HG02623 (cell line): ENCODE data around the gene BSND.

Experiments used
- ATAC-seq: cut with Tn5 transposase; IDR thresholded peaks from one replicate; pipeline ENCODE4 v1.9.1; 2021; ENCODE audit warnings: moderate library complexity; ENCODE audit not compliant: unreplicated experiment

The BSND gene

DNA sequence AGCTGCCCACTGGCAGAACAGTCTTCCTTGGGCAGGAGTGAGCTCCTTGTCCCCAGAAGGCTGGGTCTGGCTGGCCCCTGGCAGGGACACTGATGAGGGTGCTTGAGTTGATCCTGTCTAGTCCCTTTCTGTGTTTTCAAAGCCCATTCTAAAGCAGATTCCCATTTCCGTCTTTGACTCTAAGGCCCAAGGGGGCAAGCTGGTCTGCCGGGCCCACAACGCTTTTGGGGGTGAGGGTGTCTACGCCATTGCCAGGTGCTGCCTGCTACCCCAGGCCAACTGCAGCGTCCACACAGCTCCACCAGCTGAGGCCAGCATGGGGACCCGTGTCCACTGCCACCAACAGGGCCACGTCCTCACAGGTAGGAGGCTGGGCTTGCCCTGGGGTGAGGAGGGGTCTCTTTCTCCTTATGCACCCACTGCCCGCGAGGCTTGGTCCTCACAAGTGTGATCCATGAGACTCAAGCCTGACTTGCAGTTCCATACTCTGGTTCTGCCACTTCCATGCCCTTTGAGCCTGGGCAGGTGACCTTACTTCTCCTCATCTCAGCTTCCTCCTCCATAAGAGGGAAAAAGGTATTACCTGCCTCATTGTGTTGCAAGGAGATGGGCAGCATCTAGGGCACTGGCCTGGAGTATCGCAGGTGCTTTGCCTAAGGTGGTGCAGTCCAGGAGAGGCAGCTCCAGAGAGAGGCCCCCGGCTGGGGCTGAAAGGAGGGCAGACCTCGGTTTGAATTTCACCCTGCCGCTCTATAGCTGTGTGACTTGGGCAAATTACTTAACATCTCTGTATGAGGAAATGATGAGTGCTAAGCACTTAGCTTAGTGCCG, 60.8 kb downstream of the BSND start:
- no peak for ATAC-seq

DNA sequence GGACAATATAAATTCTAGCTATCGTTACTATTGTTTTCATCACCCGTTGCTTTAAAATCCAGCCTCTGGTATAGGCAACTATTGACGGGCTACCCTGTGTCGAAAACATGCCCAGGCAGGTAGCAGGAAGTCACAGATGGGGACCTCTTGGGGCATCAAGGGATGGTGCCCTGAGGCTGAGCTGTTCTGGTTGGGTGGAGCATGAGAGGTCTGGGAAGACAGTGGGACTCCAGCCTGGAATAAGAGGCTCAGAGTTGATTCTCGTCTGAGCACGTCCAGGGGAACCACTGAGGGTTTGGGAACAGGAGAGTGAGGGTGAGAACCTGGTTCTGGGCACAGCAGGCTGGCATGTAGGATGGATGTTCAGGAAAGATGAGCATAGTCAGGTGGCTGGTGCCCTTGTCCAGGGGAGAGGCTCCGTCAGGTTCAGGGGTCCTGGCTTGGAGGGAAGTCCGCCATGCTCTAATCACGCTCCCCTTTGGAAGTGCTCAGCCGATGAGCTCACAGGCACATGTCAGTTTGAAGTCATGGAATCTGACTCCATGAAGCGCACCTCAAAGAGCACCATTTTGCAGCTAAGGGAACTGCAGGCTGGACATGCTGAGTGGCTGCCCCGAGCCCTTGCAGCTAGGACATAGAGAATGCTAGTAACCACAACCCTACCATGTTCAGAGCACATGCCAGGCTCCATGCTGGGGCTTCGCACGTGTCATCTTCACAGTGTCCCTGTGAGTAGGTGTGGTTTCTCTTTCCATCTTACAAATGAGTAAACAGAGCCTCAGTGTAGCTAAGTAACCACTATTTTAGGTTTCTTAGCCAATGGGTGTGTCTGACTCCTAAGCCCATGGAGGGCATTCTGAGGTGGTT, 61.6 kb downstream of the BSND start:
- no peak for ATAC-seq

DNA sequence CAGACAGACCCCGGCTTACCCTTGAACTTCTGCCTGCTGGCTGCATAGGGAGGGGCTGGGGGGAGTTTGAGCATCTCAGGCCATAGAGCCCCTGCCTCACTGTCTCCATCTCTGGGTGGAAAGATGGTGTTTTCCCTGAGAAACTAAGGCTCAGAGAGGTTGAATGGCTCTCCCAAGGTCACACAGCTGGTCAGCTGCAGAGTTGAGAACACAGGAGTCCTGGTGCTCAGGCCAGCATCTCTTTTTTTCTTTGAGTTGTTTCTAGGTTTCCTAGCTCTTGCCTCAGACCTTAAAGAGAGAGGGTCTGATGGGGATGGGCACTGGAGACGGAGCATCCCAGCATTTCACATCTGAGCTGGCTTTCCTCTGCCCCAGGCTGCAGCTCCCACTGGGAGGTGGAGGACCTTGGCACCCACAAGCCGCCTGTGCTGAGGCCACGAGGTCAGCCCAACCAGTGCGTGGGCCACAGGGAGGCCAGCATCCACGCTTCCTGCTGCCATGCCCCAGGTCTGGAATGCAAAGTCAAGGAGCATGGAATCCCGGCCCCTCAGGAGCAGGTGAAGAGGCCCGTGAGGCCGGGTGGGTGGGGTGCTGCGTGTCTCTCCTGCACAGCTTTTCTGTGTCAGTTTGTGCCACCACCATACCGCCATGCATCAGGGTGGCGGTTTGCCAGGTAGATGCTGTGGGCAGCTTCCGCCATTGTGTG, 62.4 kb downstream of the BSND start:
- no peak for ATAC-seq
